GM04504 (cell line): ENCODE results near the gene PKNOX2.
"Not testable (repeated sequence)": the region's sequence is repeated elsewhere in the genome, so short reads cannot be mapped to it uniquely, and the experiment has no call there.

Experiments
- DNase-seq: peaks from one replicate; pipeline ENCODE4 v3.0.0-alpha.2; 2012; ENCODE audit warnings: low read depth

Gene PKNOX2

DNA sequence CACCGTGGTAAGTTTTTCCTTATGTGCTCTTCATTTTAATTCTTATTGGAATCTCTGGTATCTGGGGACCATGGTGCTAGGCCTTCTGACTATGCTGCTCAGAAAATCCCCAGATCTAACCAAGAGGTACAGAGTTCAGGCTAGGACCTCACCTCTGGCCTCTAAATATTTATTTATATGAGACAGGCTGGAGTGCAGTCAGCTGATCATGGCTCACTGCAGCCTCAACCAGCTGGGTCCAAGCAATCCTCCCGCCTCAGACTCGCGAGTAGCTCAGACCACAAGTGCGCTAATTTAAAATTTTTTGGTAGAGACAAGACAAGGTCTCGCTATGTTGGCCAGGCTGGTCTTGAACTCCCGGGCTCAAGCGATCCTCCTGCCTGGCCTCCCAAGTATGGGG is 38.4 kb downstream of the PKNOX2 start:
- DNase-seq, result no peak

DNA sequence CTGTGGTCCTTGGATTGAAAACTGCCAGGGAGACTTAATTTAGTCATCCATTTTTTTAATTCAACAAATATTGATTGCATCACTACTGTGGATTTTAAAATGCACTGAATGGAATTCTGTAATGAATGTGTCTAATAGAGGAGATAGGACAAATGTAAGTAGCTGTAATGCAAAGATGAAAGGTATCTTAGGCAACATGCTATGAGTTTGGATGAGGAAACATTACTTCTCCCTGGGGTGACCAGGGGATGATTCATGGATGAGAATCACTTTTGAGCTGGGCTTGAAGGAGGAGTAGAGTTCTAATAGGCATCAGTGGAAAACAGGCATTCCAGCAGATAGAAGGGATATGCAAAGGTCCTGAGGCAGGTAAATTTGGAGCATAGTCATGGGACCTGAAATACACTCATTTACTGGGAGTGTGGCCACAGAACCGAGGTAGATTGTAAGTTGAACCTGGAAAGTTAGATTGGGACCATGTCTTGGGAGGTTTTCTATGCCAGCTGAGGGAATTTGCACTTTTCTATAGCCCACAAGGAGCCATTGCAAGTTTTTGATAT is 43.4 kb downstream of the PKNOX2 start:
- no peak for DNase-seq

DNA sequence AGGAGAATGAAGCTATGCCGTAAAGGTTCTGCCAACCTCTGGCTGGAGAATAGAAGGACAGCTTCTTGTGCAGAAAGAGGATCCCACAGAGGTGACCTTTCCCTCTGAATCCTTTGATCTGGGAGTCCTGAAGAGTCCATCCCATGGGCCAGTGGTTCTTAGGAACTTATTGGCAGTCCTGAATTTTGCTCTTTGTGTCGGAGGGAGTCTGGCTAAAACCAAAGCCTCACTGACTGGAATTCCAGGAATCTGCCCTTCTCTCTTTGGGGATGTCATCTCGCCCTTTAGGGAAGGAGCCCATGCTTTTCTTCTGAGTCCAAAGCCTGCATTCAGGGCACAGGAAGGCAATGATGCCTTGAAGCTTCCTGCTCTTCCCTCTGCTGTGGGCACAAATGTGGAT is 45.5 kb downstream of the PKNOX2 start:
- no peak for DNase-seq

DNA sequence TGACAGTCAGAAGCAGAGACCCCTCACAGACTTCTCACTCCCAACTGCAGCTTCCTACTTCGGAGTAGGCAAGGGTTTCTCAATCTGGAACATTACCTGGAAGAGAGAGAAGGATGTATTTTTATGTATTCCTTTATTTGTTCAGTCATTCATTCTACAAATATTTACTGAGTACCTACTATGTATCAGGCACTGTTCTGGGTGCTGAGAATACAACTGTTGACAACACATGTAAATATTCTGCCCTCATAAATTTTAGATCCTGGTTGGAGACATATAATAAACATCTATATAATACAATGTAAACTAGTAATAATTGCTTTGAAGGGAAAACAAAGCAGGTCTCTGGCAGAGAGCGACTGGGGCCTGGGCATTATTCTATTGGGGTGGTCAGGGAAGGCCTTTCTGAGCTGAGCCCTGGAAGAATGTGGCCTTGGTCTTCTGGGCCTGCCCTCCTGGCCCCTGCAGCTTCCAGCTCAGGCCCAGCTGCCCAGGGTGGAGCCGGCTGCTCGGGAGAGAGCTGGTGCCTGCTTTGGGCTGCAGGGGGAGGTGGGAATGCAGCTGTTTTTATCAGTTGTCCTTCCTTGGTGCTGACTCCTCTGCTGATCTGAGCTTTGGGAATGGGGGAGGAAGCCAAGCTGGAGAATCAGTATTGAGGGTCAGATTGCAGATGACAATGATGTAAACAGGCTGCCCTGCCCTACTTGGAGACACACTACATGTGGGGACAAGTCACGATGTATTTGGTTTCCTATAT is 46.8 kb downstream of the PKNOX2 start:
- no peak for DNase-seq

DNA sequence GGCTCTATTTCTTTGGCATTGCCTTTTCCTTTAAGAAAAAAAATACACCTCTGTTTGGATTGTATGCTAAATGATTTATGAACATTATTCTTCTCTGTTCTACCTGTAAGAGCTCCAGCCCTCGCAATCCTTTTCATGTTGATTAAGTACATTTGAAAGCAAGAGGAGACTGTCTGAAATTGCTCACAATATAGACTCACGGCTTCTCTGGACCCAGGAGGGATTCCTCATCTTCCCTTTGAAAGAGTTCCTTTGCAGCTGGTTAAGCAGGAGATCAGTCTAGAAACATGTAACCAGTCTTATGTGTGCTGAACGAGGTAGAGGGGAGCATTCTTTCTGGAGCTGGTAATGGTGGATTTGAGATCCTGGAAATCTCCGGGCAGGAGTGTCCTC is 47.4 kb downstream of the PKNOX2 start:
- no peak for DNase-seq

DNA sequence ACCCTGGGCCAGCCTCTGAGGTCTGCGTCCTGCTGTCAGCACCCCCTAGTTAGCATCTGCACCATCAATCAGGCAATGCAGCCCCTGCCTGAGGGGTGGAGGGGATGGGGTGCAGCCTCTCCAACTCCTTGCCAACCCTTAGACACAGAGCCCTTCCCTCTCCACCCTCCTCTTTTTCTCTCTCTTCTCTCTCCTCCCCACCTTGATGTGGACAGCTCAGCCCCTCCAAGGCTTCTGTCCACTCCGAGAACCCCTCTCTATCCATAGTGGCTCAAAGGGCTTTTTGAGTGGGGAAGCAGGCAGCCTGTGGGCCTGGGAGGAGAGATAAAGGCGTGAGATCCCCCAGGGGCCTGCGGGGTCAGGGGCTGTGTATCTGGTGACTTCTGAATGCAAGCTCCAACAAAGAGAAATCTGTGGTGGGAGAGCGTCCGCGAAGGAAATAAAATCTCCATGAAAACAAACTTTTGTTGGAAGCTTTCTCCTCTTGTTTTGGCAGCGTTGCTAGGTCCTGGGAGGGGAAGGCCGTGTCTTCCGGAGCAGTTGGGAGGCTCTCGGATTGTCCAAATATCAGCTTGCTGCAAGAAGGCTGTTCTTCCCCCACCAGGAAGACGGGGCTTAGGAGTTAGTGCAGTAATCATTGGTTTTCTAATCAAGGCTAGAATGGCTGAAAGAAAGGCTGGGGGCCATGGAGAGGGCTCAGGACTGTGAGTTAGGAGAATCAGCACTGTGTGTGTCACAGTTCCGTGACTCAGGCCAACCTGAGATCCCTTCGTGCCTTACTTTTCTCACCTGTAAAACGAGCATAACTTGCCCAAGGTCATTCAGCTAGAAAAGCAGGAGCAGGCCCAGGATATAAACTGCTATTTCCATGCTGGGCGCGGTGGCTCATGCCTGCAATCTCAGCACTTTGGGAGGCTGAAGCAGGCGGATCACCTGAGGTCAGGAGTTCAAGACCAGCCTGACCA is 50.3 kb downstream of the PKNOX2 start:
- no peak for DNase-seq

DNA sequence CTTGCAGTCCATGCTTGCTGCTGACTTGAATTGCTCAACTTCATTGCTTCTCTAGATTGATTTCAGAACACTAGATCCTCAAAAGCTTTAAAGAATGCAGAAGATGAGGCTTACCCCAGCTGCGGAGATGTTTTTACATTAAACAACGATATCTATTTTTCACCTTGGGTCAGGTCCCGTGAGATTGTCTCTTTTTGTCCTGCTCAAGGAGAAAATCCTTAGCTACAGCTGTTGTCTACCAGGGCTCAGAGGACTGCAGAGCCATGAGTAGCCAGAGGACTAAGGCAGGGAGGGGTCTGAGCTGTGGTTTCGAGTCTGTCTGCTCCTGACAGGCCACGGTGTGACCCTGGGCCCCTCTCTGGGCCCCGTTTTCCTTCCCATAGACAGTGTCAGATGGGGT is 51.4 kb downstream of the PKNOX2 start:
- DNase-seq, result no peak

DNA sequence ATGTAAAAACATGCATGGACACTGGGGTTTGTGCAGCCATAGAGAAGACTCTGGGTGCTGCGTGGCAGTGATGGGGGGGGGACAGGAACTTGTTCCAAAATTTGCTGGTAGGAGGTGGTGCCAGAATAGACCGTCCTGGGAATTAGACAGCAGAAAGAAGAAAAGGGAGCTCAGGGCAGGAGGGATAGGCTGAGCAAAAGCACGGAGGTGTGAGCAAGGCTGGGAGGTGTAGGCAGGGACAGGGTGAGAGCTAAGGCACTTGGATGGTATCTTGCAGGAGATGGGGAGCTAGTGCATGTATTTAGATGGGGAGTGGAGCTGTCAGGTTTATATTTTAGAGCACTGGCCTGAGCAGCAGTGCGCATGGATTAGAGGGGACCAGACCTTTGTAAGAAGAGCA is 53.8 kb downstream of the PKNOX2 start:
- no peak for DNase-seq

DNA sequence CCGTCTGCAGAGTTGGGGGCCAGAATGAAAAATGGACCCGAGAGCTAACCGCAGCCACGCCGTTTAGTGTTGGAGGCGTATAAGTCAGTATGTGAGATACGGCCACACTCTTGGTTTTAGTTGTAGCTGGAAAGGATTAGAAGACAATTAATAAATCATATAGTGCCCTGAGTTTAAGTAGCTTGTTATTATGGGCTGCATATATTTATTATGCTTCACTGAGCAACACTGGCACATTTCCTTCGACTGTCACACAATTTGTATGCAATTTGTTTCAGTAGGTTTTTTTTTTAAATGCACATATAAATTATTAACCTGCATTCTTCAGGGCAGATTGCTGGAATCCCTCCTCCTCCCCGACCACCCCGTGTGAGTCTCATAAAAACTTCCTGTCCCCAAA is 56.9 kb downstream of the PKNOX2 start:
- DNase-seq, result no peak

DNA sequence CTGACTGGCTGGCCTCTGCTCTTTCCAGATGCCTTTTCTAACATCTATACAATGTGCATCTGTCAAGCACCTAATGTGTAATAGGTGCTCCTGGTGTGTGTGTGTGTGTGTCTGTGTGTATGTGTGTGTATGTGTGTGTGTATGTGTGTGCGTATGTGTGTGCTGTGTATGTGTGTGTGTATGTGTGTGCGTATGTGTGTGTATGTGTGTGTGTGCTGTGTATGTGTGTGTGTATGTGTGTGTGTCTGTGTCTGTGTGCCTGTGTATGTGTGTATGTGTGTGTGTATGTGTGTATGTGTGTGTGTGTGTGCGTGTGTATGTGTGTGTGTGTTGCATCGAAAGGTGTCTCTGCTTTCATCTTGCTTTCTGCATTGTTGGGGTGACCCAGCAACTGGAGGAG is 57.9 kb downstream of the PKNOX2 start:
- DNase-seq, result no peak

DNA sequence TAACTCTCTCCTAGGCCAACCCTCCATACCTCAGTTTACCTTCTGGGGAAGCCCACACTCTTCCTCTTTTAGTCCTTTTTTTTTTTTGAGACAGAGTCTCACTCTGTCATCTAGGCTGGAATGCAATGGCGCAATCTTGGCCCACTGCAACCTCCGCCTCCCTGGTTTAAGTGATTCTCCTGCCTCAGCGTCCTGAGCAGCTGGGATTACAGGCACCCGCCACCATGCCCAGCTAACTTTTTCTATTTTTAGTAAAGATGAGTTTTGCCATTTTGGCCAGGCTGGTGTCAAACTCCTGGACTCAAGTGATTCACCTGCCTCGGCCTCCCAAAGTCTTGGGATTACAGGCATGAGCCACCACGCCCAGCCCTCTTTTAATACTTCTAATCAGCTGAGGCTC is 58.6 kb downstream of the PKNOX2 start:
- DNase-seq, result not testable (repeated sequence)

DNA sequence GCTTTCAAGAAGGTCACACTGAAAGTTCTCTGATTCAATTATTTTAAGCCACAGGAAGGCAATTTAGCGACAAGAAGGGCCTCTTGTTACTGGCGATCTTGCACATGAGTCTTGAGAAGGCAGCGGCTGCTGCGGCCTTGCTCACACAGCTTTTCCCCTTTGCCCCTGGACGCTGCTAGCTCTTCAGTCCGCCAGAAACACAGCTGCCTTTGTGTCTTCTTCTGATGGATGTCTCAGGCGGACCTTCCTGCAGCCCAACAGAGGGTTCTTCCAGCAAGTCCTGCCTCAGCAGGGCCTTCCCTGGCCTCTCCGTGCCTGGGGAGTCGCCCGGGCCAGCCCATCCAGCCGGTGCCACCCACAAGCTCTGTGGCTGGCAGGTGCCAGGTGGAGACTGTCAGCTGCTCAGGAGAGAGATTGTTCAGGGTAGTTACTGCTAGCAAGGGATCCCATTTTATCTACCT is 59.4 kb downstream of the PKNOX2 start:
- no peak for DNase-seq

DNA sequence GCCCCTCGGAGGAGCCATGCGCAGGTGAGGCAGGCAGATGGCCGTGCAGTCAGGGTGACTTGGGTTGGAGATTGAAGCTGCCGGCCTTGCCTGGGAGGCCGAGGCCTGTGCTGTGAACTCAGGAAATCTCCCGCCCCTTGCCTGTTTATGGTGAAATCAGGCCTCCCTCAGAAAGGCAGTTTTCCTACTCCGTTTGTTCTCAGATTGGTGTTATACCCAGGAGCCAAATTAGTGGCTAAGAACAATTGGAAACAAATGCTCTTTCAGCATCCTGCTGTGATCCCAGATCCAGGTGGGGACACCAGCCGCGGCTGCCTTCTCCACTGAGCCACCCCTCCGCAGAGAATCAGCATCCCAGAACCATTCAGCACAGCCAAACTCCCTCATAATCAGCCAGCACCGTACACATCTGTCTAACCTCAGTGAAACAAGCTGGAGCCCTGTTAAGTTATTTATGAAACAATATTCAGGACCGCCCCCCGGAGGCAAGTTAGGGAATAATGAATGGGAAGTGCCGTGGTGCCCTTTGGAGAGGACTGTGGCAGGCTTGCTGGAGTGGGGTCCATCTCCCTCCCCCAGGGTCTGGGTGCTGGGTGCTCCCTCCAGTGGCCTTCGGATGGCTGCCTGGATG is 60.0 kb downstream of the PKNOX2 start:
- DNase-seq, result no peak

DNA sequence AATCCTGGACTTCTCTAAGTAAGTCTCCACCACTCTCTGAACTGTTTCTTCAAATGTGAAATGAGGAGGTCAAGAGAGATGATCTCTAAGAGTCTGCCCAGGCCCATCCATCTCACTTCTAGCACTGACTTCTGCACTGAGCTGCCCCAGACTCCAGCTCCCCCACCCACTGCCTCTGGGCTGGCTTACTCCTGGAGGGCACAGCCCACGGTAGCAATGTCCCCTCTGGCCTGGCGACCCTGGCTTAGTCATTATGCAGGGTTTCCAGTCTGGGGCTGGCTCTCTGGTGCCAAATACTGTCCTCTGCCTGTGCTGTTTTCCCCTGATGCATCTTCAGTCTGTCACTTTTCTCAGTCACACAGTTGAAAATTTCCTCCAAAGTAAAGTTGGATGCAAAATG is 60.9 kb downstream of the PKNOX2 start:
- no peak for DNase-seq

DNA sequence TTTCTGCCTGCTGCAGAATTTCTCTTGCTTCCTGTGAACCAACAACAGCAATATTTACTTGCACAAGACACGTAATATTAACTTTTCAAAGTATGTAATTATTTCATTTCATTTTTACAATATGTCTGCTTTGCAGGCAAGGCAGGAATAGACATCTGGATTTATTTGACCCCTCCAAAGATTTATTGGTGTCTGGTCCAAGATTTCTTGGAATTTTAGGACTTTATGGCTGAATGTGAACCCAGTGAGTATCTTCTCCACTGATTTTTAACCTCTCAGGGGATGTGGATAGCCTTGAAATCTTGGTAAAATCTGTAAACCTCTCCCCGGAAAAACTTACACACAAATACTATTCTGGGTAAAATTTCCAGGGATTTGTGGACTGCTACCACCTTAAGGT is 61.5 kb downstream of the PKNOX2 start:
- no peak for DNase-seq

DNA sequence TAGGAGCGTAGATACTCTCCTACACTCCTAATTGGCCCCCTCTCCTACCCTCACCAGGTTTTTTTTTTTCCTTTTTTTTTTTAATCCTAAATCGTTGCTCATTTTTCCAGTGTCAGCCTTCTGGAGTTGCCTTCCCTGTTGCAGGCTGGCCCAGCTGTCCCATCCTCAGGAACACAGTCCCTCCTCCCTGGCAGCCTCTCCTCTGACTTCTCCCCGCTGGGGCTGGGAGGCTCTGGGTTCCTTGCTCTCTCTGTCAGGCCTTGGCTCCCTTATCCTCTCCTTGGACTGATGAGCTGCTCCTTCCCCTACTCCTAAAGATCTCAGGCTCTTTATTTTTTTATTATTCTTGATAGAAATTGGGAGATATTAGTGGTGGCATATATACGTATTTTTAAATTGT is 62.2 kb downstream of the PKNOX2 start:
- no peak for DNase-seq

DNA sequence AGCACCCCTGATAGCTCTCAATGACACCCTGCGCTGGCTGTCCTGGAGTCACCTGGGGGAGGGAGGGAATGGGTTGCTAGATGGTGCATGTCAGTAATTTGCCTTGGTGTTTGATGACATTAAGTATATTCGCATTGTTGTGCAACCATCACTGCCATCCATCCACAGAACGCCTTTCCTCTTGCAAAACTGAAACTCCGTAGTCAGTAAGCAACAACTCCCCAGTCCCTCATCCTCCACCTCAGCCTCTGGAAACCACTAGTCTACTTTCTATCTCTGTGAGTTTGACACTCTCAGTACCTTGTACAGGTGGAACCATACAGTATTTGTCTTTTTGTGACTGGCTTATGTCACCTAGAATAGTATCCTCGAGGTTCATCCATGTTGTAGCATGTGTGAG is 62.6 kb downstream of the PKNOX2 start:
- DNase-seq, result no peak

DNA sequence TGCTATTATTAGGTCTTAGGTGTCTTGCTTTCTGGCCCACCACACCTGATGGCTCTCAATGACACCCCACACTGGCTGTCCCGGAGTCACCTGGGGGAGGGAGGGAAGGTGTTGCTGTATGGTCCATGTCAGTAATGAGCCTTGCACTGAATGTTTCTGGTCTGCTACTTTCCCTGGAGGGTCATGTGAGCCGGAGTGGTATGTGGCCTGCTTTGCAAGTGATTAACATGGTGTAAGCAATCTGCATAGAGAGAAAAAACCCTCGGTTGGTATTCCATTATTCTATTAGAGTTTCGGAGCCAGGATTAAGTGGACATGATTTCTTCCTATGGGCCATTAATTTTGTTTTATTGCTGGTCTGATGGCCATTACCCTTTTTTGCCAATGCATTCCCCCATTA is 63.9 kb downstream of the PKNOX2 start:
- no peak for DNase-seq

DNA sequence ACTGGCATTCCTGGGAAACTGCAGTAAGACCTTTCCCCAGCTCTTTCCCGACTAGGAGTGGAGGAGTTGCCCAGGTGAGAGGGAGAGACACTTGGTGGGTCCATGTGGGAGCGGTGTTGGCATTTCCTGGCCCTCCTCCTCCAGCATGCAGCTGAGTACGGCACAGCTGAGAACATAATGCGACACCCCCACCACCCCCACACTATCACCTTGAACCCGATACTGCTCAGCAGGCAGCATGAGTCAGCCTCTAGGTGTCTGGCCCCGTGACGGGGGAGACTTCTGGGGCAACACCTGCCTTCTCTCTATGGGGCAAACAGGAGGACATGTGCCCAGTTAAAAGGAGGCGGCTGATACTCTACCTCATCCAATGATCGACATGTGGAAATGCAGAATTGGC is 64.4 kb downstream of the PKNOX2 start:
- DNase-seq, result no peak

DNA sequence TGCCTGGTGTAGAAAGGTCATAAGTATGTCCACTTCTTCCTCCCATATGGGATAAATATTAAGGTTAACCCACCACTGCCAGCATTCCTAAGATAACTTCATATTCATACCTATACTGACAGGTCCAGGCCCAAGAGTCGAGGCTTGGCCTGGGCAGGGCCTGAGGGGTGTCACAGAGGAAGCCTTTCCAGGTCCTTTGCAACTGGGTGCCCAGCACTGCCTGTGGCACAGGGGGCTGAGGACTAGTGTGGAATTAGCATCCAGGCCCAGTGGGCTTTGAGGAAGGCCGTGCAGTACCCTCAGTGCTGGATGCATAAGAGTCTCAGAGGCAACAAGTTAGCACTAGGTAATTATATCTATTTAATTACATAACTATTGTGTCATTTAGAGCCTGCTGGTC is 65.4 kb downstream of the PKNOX2 start:
- no peak for DNase-seq

DNA sequence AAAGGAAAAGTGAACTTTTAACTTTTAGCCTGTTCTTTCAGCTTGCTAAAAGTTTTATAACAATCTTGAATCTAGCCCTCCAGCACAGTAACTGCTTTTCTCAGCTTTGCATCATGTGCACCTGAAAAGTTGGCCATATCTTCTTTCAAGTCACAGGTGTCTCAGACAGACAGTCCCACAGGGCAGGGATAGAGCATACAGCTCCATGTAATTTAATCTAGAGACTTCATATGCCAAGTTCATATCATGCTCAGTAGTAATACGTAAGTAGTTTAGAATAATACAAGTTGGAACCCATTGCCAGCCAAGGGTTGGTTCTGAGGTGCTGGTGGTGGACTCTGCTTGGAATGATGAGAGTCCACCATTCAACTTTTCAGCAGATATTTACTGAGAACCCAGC is 68.6 kb downstream of the PKNOX2 start:
- DNase-seq, result no peak

DNA sequence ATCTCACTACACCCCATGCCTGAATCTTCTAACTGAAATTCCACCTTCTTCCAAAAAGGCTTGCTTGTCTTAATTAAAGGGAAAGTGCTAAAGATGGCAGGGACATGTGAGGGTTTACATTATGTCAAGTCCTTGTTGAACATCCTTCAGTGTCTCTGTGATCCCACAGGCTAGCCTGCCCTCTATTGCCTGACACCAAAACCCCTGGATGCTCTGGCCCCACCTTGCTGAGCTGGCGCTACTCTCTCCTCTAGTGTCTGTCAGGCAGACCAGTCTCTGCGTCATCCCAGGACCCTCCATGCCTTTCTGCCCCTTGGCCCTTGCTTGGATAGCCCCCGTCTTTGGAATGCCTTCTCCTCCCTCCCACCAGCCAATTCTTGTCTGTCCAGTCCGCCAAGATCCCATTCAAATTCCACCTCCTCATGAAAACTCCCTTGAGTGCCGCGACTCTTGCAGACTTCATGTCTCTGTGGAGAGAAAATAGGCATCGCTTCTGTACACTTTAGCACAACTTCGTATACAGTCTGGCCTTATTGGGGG is 69.3 kb downstream of the PKNOX2 start:
- DNase-seq, result no peak
